Measurements from ENCODE around the gene LHFPL6.

LHFPL6 gene

GRCh38 chr13:39391761-39392160, 211.2 kb downstream of the LHFPL6 start:
- no peak for TF ChIP-seq POLR2A (IDR thresholded peaks at IDR 0.05; ENCODE audit: low read depth, low read length)
- FAIRE-seq, result no peak
- no peak for DNase-seq (ENCODE audit: insufficient read length, low spot score)

- DNase-seq (ENCODE audit: insufficient read length, low spot score) (no peak), FAIRE-seq (no peak)
- no peak for TF ChIP-seq POLR2A (IDR thresholded peaks at IDR 0.05; ENCODE audit: low read depth, low read length)
These were observed 214.0 kb downstream of the LHFPL6 start for GRCh38 chr13:39389013-39389412.

GRCh38 chr13:39385621-39386231, 217.3 kb downstream of the LHFPL6 start:
- DNase-seq (ENCODE audit: insufficient read length, low spot score) (no peak), FAIRE-seq (no peak)
- no peak for TF ChIP-seq POLR2A (IDR thresholded peaks at IDR 0.05; ENCODE audit: low read depth, low read length)

GRCh38 chr13:39385154-39385553, 217.8 kb downstream of the LHFPL6 start:
- TF ChIP-seq POLR2A (IDR thresholded peaks at IDR 0.05; ENCODE audit: low read depth, low read length), result no peak
- FAIRE-seq (no peak), DNase-seq (ENCODE audit: insufficient read length, low spot score) (no peak)

GRCh38 chr13:39381456-39381855, 221.5 kb downstream of the LHFPL6 start:
- no peak for FAIRE-seq
- no peak for DNase-seq (ENCODE audit: insufficient read length, low spot score)
- no peak for TF ChIP-seq POLR2A (IDR thresholded peaks at IDR 0.05; ENCODE audit: low read depth, low read length)

- no peak for TF ChIP-seq POLR2A (IDR thresholded peaks at IDR 0.05; ENCODE audit: low read depth, low read length)
- DNase-seq (ENCODE audit: insufficient read length, low spot score) (no peak), FAIRE-seq (no peak)
These were observed 223.0 kb downstream of the LHFPL6 start for GRCh38 chr13:39379667-39380655.

- DNase-seq (ENCODE audit: insufficient read length, low spot score) (no peak), FAIRE-seq (no peak)
- TF ChIP-seq POLR2A (IDR thresholded peaks at IDR 0.05; ENCODE audit: low read depth, low read length), result no peak
These were observed 223.9 kb downstream of the LHFPL6 start for GRCh38 chr13:39379118-39379517.

- no peak for DNase-seq (ENCODE audit: insufficient read length, low spot score)
- no peak for FAIRE-seq
- no peak for TF ChIP-seq POLR2A (IDR thresholded peaks at IDR 0.05; ENCODE audit: low read depth, low read length)
These were observed 224.7 kb downstream of the LHFPL6 start for GRCh38 chr13:39378306-39378705.

- FAIRE-seq (no peak), DNase-seq (ENCODE audit: insufficient read length, low spot score) (no peak)
- no peak for TF ChIP-seq POLR2A (IDR thresholded peaks at IDR 0.05; ENCODE audit: low read depth, low read length)
These were observed 225.3 kb downstream of the LHFPL6 start for GRCh38 chr13:39377699-39378098.

GRCh38 chr13:39376076-39376475, 226.9 kb downstream of the LHFPL6 start:
- no peak for FAIRE-seq
- TF ChIP-seq POLR2A (IDR thresholded peaks at IDR 0.05; ENCODE audit: low read depth, low read length), result no peak

GRCh38 chr13:39375601-39376000, 227.4 kb downstream of the LHFPL6 start:
- FAIRE-seq (no peak), DNase-seq (ENCODE audit: insufficient read length, low spot score) (no peak)
- TF ChIP-seq POLR2A (IDR thresholded peaks at IDR 0.05; ENCODE audit: low read depth, low read length), result no peak

More at GRCh38 chr13:39376076-39376475, 226.9 kb downstream of the LHFPL6 start:
- DNase-seq (ENCODE audit: insufficient read length, low spot score), result no peak

GRCh38 chr13:39374741-39375189, 228.2 kb downstream of the LHFPL6 start:
- no peak for DNase-seq (ENCODE audit: insufficient read length, low spot score)
- FAIRE-seq, result no peak
- no peak for TF ChIP-seq POLR2A (IDR thresholded peaks at IDR 0.05; ENCODE audit: low read depth, low read length)

- DNase-seq (ENCODE audit: insufficient read length, low spot score), result no peak
- FAIRE-seq, result no peak
- TF ChIP-seq POLR2A (IDR thresholded peaks at IDR 0.05; ENCODE audit: low read depth, low read length), result no peak
These were observed 229.8 kb downstream of the LHFPL6 start for GRCh38 chr13:39373145-39373544.

- no peak for TF ChIP-seq POLR2A (IDR thresholded peaks at IDR 0.05; ENCODE audit: low read depth, low read length)
- DNase-seq (ENCODE audit: insufficient read length, low spot score) (no peak), FAIRE-seq (no peak)
These were observed 231.3 kb downstream of the LHFPL6 start for GRCh38 chr13:39371706-39372105.
